Measurements from ENCODE around the gene INF2.

DNA sequence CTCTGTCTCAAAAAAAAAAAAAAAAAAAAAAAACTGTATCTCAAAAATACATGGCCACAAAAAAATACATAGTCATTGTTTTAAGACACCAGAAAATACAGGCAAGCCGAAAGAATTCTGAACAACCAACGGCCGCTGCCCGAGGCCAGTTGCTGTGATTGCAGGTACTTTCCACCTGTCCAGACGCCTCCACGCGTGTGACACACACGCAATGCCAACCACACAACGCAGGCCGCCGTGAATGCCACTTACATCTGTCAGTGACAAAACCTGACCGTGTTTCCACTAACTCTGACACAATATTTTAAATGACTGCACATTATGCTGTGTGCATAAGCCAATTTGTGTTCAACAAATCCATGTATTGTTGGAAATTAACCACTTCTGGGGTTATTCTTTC is 22.4 kb upstream of the INF2 start:
- TF ChIP-seq, protein P1, sequence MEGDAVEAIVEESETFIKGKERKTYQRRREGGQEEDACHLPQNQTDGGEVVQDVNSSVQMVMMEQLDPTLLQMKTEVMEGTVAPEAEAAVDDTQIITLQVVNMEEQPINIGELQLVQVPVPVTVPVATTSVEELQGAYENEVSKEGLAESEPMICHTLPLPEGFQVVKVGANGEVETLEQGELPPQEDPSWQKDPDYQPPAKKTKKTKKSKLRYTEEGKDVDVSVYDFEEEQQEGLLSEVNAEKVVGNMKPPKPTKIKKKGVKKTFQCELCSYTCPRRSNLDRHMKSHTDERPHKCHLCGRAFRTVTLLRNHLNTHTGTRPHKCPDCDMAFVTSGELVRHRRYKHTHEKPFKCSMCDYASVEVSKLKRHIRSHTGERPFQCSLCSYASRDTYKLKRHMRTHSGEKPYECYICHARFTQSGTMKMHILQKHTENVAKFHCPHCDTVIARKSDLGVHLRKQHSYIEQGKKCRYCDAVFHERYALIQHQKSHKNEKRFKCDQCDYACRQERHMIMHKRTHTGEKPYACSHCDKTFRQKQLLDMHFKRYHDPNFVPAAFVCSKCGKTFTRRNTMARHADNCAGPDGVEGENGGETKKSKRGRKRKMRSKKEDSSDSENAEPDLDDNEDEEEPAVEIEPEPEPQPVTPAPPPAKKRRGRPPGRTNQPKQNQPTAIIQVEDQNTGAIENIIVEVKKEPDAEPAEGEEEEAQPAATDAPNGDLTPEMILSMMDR (IDR thresholded peaks at IDR 0.05): no peak
- TF ChIP-seq POLR2A (IDR thresholded peaks at IDR 0.05): no peak

All from esophagus squamous epithelium (tissue), 4 donors.